ENCODE results near the gene NDUFB7. TPM values are rescaled to one million over a fixed set of nuclear protein-coding genes. Genes with fewer than 3 reads are reported as not detected.

Gene NDUFB7
- total RNA-seq, 2 experiments from 2014 or later, result 141 to 282 TPM

- Histone ChIP-seq H3K4me3 (ENCODE audit: low read depth, low read length, poor library complexity, severe bottlenecking) (peak overlapping the region; percentile 42), H3K9me3 (ENCODE audit: low read length) (peaks cover 6% of the 10 kb centered on the region; the same call in 1 of the 2 replicates), H2AFZ (ENCODE audit: low read length) (peak overlapping the region; percentile 45; the same call in 1 of the 2 replicates), H3K36me3 (ENCODE audit: insufficient read depth, low read length) (no peaks in the 10 kb centered on the region), H4K20me1 (ENCODE audit: insufficient read depth, low read length) (no peaks in the 10 kb centered on the region), H3K4me2 (ENCODE audit: low read length) (peak overlapping the region; percentile 70), H3K27ac (ENCODE audit: low read depth, low read length, poor library complexity, severe bottlenecking) (peak overlapping the region; percentile 92), H3K9me2 (ENCODE audit: insufficient read depth, low read length) (no peaks in the 10 kb centered on the region), H3K4me1 (ENCODE audit: insufficient read depth, low read length, poor library complexity, severe bottlenecking) (peaks cover 79% of the 10 kb centered on the region), H3K79me2 (ENCODE audit: insufficient read depth, low read depth, low read length) (no peaks in the 10 kb centered on the region)
- BruUV-seq (replicated peaks), result no TSS peak
- intact Hi-C loops (cut with micrococcal nuclease; ENCODE audit: unreplicated experiment), result no loop called here
- ChIA-PET POLR2A (no interaction called here), CTCF (ENCODE audit: unreplicated experiment) (no interaction called here)
- DNase-seq (ENCODE audit: low spot score), result peak; percentile 88
- TF ChIP-seq EZH2phosphoT487 (IDR thresholded peaks at IDR 0.05; ENCODE audit: borderline replicate concordance, low read depth, low read length) (no peak), CTCF (conservative IDR thresholded peaks at IDR 0.05; ENCODE audit: low read length) (peak; percentile 49)
Measured at GRCh38 chr19:14577885-14578427, 6.1 kb upstream of the NDUFB7 start.

DNA sequence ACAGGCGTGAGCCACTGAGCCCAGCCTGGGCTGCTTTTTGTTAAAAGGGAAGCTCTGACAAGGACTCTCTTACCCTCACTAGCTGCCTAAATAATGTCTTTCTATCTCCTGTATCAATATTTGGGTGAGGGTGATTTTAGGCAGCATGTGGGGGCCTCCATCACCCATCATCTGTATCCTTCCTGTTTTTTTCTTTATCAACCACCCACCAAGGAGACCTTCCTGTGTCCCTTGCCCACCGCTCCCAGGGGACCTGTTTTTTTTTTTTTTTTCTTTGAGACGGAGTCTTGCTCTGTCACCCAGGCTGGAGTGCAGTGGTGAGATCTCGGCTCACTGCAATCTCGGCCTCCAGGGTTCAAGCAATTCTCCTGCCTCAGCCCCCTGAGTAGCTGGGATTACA is 5.4 kb upstream of the NDUFB7 start:
- DNase-seq (ENCODE audit: low spot score), result peak; percentile 82
- no peaks in the 10 kb centered on the region for H3K36me3 ChIP-seq (ENCODE audit: insufficient read depth, low read length)
- peak overlapping the region; percentile 45; the same call in 1 of the 2 replicates for H2AFZ ChIP-seq (ENCODE audit: low read length)
- CTCF ChIA-PET (ENCODE audit: unreplicated experiment), result interaction anchor here (0.5 kb wide), 1 partner anchor 112 kb away, joined by 9 read pairs; the partner anchor contains the start of gene ZNF333
- H3K4me2 ChIP-seq (ENCODE audit: low read length), result peak overlapping the region; percentile 70
- intact Hi-C loops (cut with micrococcal nuclease; ENCODE audit: unreplicated experiment), result no loop called here
- H3K27ac ChIP-seq (ENCODE audit: low read depth, low read length, poor library complexity, severe bottlenecking), result peak overlapping the region; percentile 92
- H3K9me3 ChIP-seq (ENCODE audit: low read length), result peaks cover 6% of the 10 kb centered on the region; the same call in 1 of the 2 replicates
- no peaks in the 10 kb centered on the region for H4K20me1 ChIP-seq (ENCODE audit: insufficient read depth, low read length)
- no peak for TF ChIP-seq EZH2phosphoT487 (IDR thresholded peaks at IDR 0.05; ENCODE audit: borderline replicate concordance, low read depth, low read length)
- no peak for TF ChIP-seq CTCF (conservative IDR thresholded peaks at IDR 0.05; ENCODE audit: low read length)
- peak overlapping the region; percentile 42 for H3K4me3 ChIP-seq (ENCODE audit: low read depth, low read length, poor library complexity, severe bottlenecking)
- POLR2A ChIA-PET, result interaction anchor here (1.4 kb wide), 2 partner anchors 107 to 109 kb away, joined by 6 read pairs; no protein-coding TSS in a partner anchor
- no peaks in the 10 kb centered on the region for H3K9me2 ChIP-seq (ENCODE audit: insufficient read depth, low read length)
- H3K4me1 ChIP-seq (ENCODE audit: insufficient read depth, low read length, poor library complexity, severe bottlenecking), result peaks cover 76% of the 10 kb centered on the region
- BruUV-seq (replicated peaks), result no TSS peak
- no peaks in the 10 kb centered on the region for H3K79me2 ChIP-seq (ENCODE audit: insufficient read depth, low read depth, low read length)

GRCh38 chr19:14576363-14576762 is 4.5 kb upstream of the NDUFB7 start:
- POLR2A ChIA-PET, result interaction anchor here (1.4 kb wide), 2 partner anchors 108 to 110 kb away, joined by 6 read pairs; no protein-coding TSS in a partner anchor

More at GRCh38 chr19:14576363-14576762, 4.5 kb upstream of the NDUFB7 start:
- no peaks in the 10 kb centered on the region for H3K36me3 ChIP-seq (ENCODE audit: insufficient read depth, low read length)
- peak overlapping the region; percentile 92 for H3K27ac ChIP-seq (ENCODE audit: low read depth, low read length, poor library complexity, severe bottlenecking)
- H2AFZ ChIP-seq (ENCODE audit: low read length), result peak overlapping the region; percentile 32
- no TSS peak for BruUV-seq (replicated peaks)
- intact Hi-C loops (cut with micrococcal nuclease; ENCODE audit: unreplicated experiment), result no loop called here
- H3K4me1 ChIP-seq (ENCODE audit: insufficient read depth, low read length, poor library complexity, severe bottlenecking), result peaks cover 70% of the 10 kb centered on the region
- H3K9me3 ChIP-seq (ENCODE audit: low read length), result peaks cover 6% of the 10 kb centered on the region; the same call in 1 of the 2 replicates
- peaks cover 3% of the 10 kb centered on the region for H3K79me2 ChIP-seq (ENCODE audit: insufficient read depth, low read depth, low read length)
- TF ChIP-seq CTCF (conservative IDR thresholded peaks at IDR 0.05; ENCODE audit: low read length) (no peak), EZH2phosphoT487 (IDR thresholded peaks at IDR 0.05; ENCODE audit: borderline replicate concordance, low read depth, low read length) (no peak)
- H4K20me1 ChIP-seq (ENCODE audit: insufficient read depth, low read length), result no peaks in the 10 kb centered on the region
- H3K4me3 ChIP-seq (ENCODE audit: low read depth, low read length, poor library complexity, severe bottlenecking), result peak overlapping the region; percentile 26
- DNase-seq (ENCODE audit: low spot score), result peak; percentile 59
- no peaks in the 10 kb centered on the region for H3K9me2 ChIP-seq (ENCODE audit: insufficient read depth, low read length)
- CTCF ChIA-PET (ENCODE audit: unreplicated experiment), result no interaction called here
- peak overlapping the region; percentile 40 for H3K4me2 ChIP-seq (ENCODE audit: low read length)
